Adrenal gland (tissue), 12 donors: ENCODE measurements around the gene TNRC18. TPM values are rescaled to one million over a fixed set of nuclear protein-coding genes. Genes with fewer than 3 reads are reported as not detected.
A peak's percentile ranks its signal among the peaks of the same experiment; 100 is the strongest.

Experiments used
- DNase-seq, 7 donors: peaks; one replicate each; pipeline ENCODE4 v3.0.0-alpha.2; 2019 to 2020
- H3K27ac ChIP-seq, 5 donors: fragments of 200-600 bp; sonication (generic) in 4 of 5; 1 replicate in 3 of 5; 2 replicates in 2 of 5; pipeline versions ENCODE4 v1.5.1 to v1.8.0; 2016 to 2020; ENCODE audit warnings: mild to moderate bottlenecking in 1 of 5
- H3K27me3 ChIP-seq: fragments of 200-600 bp; 2 replicates; pipeline ENCODE4 v1.8.0; 2021
- H3K36me3 ChIP-seq, 2 donors: fragments of 200-600 bp; replicated peaks in 1 of 2; 1 replicate in 1 of 2; 2 replicates in 1 of 2; pipeline versions ENCODE4 v1.5.1 to v1.8.0; 2018 to 2022
- H3K4me1 ChIP-seq, 2 donors: fragments of 200-600 bp; replicated peaks in 1 of 2; 1 replicate in 1 of 2; 2 replicates in 1 of 2; pipeline versions ENCODE4 v1.5.1 to v1.8.0; 2018 to 2021
- H3K4me3 ChIP-seq, 4 donors: fragments of 200-600 bp; sonication (generic) in 3 of 4; one replicate each; pipeline ENCODE4 v1.5.1; 2016 to 2018
- H3K9me3 ChIP-seq, 3 donors: fragments of 200-600 bp; sonication (generic) in 1 of 3; replicated peaks in 1 of 3; 1 replicate in 2 of 3; 2 replicates in 1 of 3; pipeline versions ENCODE4 v1.5.1 to v1.8.0; 2016 to 2021
- POLR2A ChIP-seq, 2 donors: fragments of 450-650 bp; IDR thresholded peaks; one replicate each; pipeline ENCODE4 v1.6.1; 2017; ENCODE audit warnings: antibody characterized with exemption in 2 of 2, mild to moderate bottlenecking in 2 of 2, moderate library complexity in 1 of 2
- WGBS, 4 donors: extraction: QIAGEN DNeasy Blood & Tissue Kit in 2 of 4; methylation state at CpG; one replicate each; pipeline versions ENCODE4 v1.1.5 to v1.1.7; 2013 to 2017; 5-methylcytosine and 5-hydroxymethylcytosine counted together
- intact Hi-C, 2 donors: fragments of 100-400 bp; cut with DNase I; formaldehyde crosslinking; loops; one replicate each; pipeline versions ENCODE4 v1.14.1 to v1.15.0; 2022 to 2023
- polyA plus RNA-seq, 3 donors: library from polyadenylated mRNA; stranded (reverse); fragments of 200-250 nt in 2 of 3; fragments of 350-450 nt in 1 of 3; fragmentation: Illumina TruSeq in 1 of 3; extraction: RNeasy Lipid Tissue Mini Kit (QIAGEN cat#74804) in 1 of 3; gene quantifications; one replicate each; pipeline ENCODE4 v1.2.3, GENCODE V29; 2013 to 2014
- total RNA-seq, 9 donors: library from RNA; depleted of rRNA in 4 of 9; stranded (reverse); fragments of >200 nt in 4 of 9; fragments of 120-200 nt in 1 of 9; fragmentation: NEBNext Ultra II Directional in 1 of 9; extraction: Animal tissue kit (Norgen Biotek cat#: 25700) in 1 of 9; gene quantifications; one replicate each; pipeline versions ENCODE4 v1.1.0 to v1.2.4, GENCODE V29; 2013 to 2023
- TF ChIP-seq, protein P1 (sequence below), 6 experiments: fragments of 450-650 bp in 4 of 6; fragments of 200-600 bp in 2 of 6; sonication (generic) in 1 of 6; IDR thresholded peaks; 1 replicate in 5 of 6; 2 replicates in 1 of 6; pipeline versions ENCODE4 v1.5.1 to v1.8.0; 2016 to 2021; ENCODE audit warnings: antibody characterized with exemption in 6 of 6, mild to moderate bottlenecking in 2 of 6, moderate library complexity in 1 of 6
- donor health status: healthy with polysubstance abuse.
- donor health status: Bipolar disorder and iron deficiency.
- donor health status: DM: yes; HTN: yes; CAD: no.
- donor health status: DM: no; HTN: no; CAD: no.
- donor health status: DM: no; HTN: no; CAD: no.
- donor health status: DM: yes; HTN: yes; CAD: no.

The TNRC18 gene
- total and polyA plus RNA-seq, 12 donors, result 8.9 to 120 (median 55.4) TPM

DNA sequence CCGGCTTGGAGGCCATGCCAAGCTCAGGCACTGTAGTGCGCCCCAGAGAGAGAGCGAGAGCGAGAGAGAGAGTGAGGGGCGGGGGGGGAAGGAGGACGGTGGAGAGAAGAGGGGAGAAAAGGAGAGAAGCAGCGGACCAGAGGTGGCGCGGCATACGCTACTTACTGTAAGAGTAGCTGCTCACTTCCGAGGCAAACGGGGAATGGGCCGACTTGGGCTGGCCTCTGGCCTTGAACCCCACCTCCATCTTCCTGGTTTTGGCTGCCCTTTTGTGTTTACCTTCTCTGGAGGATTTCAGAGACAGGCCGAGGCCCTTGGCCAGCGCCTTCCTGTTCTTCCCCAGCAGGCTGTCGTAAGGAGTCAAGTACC lies 66.9 kb downstream of the TNRC18 start:
- peaks cover 0 to 75% of the 10 kb centered on the region in 2 donors for H3K36me3 ChIP-seq

DNA sequence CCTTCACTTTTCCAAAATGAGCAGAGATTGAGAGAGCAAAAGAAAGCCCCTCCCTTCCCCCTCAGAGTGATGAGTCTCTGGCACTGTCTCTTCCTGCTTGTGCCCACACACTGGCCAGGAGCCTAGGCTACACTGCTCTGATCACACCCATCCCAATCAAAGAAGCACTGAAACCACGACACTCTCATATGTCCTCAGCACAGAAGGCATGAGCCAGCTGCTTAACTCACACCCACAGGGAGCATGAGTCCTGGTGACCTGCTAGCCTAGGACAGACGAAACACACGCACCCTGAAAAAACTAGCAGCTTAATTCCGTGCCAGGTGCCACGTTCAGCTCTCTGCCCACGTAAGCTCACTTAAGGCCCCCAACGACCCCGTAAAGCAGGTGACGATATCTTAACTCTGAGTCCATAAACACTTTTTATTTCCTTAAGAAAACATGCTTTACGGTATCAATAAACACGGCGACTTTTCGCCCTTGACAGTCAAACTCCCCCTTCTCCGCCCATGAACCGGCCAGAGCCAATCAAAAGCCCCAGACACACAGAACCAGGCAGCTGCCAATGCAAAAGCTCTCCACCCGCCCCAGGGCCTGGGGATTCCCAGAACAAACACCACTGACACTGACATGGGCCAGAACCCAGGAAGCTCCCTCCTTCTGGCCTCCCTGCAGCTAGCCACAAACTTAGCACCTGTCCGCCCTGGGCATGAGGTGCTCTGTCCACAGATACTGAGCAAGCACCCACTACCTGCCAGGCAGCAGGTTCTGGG lies 69.0 kb downstream of the TNRC18 start:
- H3K36me3 ChIP-seq, result peaks cover 0 to 67% of the 10 kb centered on the region in 2 donors
- 28 to 52% (median 38%) methylated on average over 16 to 17 of the region's 17 CpGs for WGBS, 4 donors
- H3K4me3 ChIP-seq, result peak overlapping the region in 1 of 4 donors; percentile 5

More for the DNA sequence above, 66.9 kb downstream of the TNRC18 start:
- Histone ChIP-seq H3K27ac (no peak overlapping the region), H3K27me3 (no peaks in the 10 kb centered on the region), H3K9me3 (no peaks in the 10 kb centered on the region), H3K4me1 (peaks cover 0 to 20% of the 10 kb centered on the region in 2 donors), H3K4me3 (no peak overlapping the region)
- intact Hi-C loops, result no loop called here
- DNase-seq, result no peak
- 78 to 85% (median 82%) methylated on average over 16 of the region's 16 CpGs for WGBS, 4 donors
- no peak for TF ChIP-seq POLR2A (IDR thresholded peaks at IDR 0.05)
- TF ChIP-seq, protein P1, sequence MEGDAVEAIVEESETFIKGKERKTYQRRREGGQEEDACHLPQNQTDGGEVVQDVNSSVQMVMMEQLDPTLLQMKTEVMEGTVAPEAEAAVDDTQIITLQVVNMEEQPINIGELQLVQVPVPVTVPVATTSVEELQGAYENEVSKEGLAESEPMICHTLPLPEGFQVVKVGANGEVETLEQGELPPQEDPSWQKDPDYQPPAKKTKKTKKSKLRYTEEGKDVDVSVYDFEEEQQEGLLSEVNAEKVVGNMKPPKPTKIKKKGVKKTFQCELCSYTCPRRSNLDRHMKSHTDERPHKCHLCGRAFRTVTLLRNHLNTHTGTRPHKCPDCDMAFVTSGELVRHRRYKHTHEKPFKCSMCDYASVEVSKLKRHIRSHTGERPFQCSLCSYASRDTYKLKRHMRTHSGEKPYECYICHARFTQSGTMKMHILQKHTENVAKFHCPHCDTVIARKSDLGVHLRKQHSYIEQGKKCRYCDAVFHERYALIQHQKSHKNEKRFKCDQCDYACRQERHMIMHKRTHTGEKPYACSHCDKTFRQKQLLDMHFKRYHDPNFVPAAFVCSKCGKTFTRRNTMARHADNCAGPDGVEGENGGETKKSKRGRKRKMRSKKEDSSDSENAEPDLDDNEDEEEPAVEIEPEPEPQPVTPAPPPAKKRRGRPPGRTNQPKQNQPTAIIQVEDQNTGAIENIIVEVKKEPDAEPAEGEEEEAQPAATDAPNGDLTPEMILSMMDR (IDR thresholded peaks at IDR 0.05), result no peak

DNA sequence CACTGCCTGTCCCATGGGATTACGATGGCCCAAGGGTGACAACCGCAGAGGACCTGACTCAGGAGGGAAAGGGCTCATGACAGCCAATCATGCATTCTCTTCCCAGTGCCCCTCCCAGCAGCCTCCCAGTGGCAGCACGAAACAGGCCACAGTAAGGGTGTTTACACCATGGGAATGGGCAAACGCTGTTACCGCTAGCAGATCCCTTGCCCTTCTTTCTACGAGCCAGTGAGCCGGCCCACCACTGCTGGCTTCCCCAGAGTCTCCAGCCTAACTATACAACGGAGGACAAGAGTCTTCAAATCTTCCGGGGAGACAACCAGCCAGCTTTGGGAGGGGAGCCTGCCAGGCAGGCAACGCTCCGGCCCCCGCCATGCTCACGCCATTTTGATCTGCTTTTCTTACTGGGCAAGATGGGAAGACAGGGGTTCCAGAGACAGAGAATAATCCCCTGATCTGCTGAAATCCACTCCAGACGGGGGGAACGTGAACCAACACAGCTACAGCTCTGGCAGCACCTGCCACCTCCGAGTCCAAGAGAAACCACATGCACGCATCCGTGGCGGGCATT lies 71.1 kb downstream of the TNRC18 start:
- peaks cover 0 to 20% of the 10 kb centered on the region in 2 donors for H3K4me1 ChIP-seq
- TF ChIP-seq, protein P1 (IDR thresholded peaks at IDR 0.05), result no peak
- no peak for TF ChIP-seq POLR2A (IDR thresholded peaks at IDR 0.05)
- H3K36me3 ChIP-seq, result peaks cover 0 to 50% of the 10 kb centered on the region in 2 donors
- no peaks in the 10 kb centered on the region for H3K27me3 ChIP-seq
- DNase-seq, result no peak
- WGBS, 4 donors, result 95 to 98% (median 96%) methylated on average over 12 to 19 of the region's 19 CpGs
- H3K27ac ChIP-seq, result no peak overlapping the region
- intact Hi-C loops, result no loop called here
- H3K4me3 ChIP-seq, result no peak overlapping the region
- H3K9me3 ChIP-seq, result no peaks in the 10 kb centered on the region

More for the DNA sequence above, 69.0 kb downstream of the TNRC18 start:
- intact Hi-C loops, result no loop called here
- no peaks in the 10 kb centered on the region for H3K27me3 ChIP-seq
- H3K27ac ChIP-seq, result peak overlapping the region in 2 of 5 donors; percentile 46 to 62
- peak in 1 of 2 donors; percentile 18 for TF ChIP-seq POLR2A (IDR thresholded peaks at IDR 0.05)
- TF ChIP-seq, protein P1 (IDR thresholded peaks at IDR 0.05), result no peak
- peaks cover 0 to 20% of the 10 kb centered on the region in 2 donors for H3K4me1 ChIP-seq
- H3K9me3 ChIP-seq, result no peaks in the 10 kb centered on the region
- peak; percentile 73 to 94 (median 86) for DNase-seq

DNA sequence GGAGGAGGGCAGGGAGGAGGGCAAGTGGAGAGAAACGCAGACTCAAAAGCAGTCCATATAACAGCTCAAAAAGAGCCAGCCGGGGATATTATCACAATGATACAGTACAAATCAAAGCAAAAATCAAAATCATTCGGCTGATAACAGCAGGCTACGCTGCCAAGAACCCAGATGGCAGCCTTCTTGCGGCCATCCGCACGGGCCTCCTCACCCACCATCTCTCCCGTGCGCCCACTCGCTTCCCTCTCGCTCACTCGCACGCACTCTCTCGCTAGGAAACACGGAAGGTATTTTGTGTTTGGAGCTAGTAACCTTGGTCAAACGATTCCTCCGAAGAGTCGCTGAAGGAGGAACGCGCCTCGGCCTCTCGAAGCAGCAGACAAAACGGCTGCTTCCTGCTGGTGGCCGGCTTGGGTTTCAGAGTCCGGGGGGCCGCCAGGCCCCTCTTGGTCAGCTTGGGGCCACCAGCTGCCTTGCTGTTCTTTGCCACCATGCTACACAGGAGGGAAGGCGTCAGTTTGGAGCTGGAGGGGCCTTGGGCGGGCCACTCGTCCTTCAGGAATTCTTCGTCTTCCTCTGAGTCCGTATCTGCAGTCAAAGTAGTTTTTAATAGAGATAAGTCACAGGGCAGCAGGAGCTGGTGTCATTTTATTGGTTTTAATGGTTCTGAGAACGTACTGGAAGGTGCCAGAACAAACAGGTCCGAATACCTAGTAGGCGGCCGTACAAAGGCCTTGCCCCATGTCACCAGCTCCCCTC lies 71.9 kb downstream of the TNRC18 start:
- H3K36me3 ChIP-seq, result peaks cover 0 to 44% of the 10 kb centered on the region in 2 donors
- no peak for DNase-seq
- WGBS, 4 donors, result 90 to 94% (median 91%) methylated on average over 34 to 35 of the region's 35 CpGs
- H3K9me3 ChIP-seq, result no peaks in the 10 kb centered on the region
- no peak overlapping the region for H3K4me3 ChIP-seq
- H3K27me3 ChIP-seq, result no peaks in the 10 kb centered on the region
- TF ChIP-seq POLR2A (IDR thresholded peaks at IDR 0.05), result no peak
- TF ChIP-seq, protein P1 (IDR thresholded peaks at IDR 0.05), result no peak
- intact Hi-C loops, result no loop called here
- peaks cover 0 to 20% of the 10 kb centered on the region in 2 donors for H3K4me1 ChIP-seq
- no peak overlapping the region for H3K27ac ChIP-seq
